Measurements from ENCODE around the gene HTRA3.
"Not testable (repeated sequence)": the region's sequence is repeated elsewhere in the genome, so short reads cannot be mapped to it uniquely, and the experiment has no call there.

HTRA3 gene

DNA sequence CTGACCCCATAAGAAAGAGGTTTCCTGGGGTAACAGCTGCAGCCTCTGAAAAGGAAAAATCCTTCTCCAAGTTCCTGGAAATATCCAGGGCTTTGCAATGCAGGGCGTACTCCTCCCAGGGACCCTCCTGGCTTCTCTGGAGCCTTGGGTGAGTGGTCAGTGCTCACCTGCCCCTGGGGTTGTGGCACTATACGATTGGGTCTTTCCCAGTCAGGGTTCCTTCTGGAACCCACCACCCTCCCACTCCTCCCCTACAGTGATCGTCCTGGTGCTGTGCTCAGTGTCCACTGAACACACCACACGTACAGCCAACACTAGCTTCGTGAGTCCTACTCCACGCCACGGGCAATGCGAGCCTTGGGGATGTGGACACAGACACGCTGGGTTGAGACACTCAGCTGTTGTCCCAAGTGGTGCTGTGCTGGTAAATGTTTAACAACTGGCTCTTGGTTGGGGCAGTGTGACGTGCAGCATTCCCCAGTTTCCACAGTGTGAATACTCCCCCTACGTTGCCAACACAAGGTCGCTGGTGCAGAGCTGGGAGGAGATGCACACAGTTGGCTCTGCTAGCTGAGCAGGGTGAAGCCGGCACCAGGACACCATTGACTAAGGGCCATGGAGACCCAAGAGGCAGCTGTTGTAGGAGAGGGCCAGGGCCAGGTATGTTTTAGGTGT, 65.4 kb downstream of the HTRA3 start:
- TF ChIP-seq, protein P1, sequence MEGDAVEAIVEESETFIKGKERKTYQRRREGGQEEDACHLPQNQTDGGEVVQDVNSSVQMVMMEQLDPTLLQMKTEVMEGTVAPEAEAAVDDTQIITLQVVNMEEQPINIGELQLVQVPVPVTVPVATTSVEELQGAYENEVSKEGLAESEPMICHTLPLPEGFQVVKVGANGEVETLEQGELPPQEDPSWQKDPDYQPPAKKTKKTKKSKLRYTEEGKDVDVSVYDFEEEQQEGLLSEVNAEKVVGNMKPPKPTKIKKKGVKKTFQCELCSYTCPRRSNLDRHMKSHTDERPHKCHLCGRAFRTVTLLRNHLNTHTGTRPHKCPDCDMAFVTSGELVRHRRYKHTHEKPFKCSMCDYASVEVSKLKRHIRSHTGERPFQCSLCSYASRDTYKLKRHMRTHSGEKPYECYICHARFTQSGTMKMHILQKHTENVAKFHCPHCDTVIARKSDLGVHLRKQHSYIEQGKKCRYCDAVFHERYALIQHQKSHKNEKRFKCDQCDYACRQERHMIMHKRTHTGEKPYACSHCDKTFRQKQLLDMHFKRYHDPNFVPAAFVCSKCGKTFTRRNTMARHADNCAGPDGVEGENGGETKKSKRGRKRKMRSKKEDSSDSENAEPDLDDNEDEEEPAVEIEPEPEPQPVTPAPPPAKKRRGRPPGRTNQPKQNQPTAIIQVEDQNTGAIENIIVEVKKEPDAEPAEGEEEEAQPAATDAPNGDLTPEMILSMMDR (IDR thresholded peaks at IDR 0.05; ENCODE audit: extremely low read depth, missing control alignments) = no peak

DNA sequence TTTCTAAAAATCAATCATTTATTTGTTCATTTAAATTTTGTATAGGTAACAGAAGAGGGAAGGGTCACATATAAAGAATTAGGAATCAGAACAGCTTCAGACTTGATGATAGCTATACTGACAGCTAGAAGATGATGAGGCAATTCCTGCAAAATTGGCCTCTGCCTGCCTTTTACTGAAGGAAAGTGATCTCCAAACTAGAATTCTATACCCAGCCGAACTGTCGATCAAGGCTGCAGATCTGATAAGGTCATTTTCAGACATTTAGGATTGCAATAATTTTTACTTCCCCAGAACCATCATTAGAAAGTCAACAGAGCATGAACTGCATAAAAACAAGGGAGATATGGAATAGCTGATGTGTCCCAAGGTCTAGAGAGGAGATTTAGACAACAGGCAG, 66.3 kb downstream of the HTRA3 start:
- TF ChIP-seq, protein P1 (IDR thresholded peaks at IDR 0.05; ENCODE audit: extremely low read depth, missing control alignments) = no peak
- DNase-seq (ENCODE audit: low spot score) = no peak

More for the DNA sequence above, 65.4 kb downstream of the HTRA3 start:
- DNase-seq (ENCODE audit: low spot score) = no peak

DNA sequence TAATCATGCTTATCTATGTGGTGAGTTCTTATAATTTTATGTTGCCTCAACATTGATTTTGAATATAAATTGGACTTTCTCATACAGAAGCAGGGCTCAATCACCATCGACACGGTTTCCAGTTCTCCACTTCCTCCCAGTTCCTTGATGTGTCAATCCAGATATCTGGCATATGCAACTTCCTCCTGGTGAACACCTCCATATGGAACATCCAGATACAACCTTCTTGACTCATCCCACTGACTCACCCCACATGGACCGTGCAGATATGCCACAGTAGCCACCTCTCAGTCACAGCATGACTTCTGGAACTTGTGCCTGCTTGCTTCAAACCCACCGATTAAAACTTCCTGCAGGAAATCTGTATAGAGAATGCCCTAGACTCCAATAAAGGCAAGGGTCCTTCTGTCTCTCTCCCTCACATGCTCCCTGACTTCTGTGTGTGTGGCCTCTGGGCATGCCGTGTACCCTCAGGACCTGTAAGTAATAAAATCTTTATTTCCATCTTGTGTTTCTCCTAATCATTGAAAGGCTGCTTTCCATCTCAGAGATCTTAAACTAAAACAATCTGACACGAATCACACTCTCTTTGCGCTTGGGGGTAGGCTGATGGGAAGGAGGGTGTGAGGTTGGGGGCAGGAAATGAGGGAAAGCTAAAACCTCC, 67.0 kb downstream of the HTRA3 start:
- TF ChIP-seq, protein P1 (IDR thresholded peaks at IDR 0.05; ENCODE audit: extremely low read depth, missing control alignments) = no peak
- DNase-seq (ENCODE audit: low spot score) = no peak

DNA sequence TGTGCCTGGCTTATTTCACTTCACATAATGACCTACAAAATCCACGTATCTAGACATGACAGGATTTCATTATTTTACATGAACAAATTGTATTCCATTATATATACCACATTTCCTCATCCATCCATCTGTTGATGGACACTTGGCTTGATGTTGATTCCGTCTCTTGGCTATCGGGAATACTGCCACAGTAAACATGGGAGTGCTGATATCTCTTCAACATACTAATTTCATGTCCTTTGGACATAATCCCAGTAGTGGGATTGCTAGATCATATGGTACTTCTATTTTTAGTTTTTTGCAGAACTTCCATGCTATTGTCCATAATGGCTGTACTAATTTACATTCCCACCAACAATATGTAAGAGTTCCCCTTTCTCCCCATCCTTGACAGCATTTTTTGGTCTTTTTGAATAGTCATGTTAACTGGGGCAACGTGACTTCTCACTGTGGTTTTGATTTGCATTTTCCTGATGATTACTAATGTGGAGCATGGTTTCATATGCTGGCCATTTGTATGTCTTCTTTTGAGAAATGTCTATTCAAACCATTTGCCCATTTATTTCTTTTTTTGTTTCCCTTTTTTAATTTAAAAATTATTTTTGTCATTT, 68.9 kb downstream of the HTRA3 start:
- TF ChIP-seq, protein P1 (IDR thresholded peaks at IDR 0.05; ENCODE audit: extremely low read depth, missing control alignments) = no peak
- DNase-seq (ENCODE audit: low spot score) = no peak

DNA sequence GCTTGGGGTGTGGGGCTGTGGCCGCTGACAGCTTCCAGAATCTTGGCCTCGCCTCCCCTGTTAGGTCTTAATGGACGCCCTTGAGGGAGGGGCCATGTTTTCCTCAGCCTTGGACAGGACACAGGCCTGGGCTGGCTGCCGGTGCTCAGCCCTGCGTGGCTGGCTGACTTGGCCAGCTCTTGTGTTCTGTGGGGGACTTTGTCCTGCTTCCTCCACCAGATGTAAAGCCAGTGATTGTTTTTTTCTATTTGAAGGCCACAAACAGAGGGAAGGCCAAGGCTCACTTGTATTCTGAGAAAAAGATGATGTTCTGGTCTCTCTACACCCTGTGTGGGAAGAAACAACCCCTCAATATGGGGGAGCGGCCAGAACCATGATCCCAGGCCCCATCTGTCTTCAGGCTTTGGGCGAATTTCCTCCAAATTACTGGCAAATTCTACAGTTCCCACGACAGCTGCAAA, 71.3 kb downstream of the HTRA3 start:
- TF ChIP-seq, protein P1 (IDR thresholded peaks at IDR 0.05; ENCODE audit: extremely low read depth, missing control alignments) = no peak
- DNase-seq (ENCODE audit: low spot score) = no peak

DNA sequence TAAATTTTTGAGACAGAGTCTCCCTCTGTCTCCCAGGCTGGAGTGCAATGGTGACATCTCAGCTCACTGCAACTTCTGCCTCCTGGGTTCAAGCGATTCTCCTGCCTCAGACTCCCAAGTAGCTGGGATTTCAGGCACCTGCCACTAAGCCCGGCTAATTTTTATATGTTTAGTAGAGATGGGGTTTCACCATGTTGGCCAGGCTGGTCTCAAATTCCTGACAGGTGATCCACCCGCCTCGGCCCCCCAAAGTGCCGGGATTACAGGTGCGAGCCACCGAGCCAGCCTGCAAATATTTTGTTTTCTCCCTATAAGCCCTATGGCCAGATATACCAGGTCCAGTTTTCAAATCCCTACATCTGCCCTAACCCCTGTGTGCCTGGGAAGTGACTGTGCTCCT, 71.7 kb downstream of the HTRA3 start:
- not testable (repeated sequence) for DNase-seq (ENCODE audit: low spot score)

DNA sequence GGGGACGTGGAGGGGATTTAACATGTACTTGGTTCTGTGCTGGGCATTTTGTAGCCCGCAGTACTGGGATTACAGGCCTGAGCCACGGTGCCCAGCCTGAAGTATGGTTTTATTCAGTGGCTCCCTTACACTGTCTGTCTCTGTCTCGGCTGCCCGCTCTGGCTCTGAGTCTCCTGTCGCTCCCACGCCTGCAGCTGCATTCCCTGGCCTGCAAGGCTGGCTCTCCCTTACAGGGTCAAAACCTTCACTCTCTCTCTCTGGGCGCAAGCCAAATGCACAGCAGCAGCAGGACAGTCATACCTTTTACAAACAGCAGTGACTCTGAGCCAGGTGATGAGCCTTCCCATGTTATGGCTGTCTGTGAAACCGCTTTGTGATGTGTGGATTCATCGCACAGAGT, 72.1 kb downstream of the HTRA3 start:
- TF ChIP-seq, protein P1 (IDR thresholded peaks at IDR 0.05; ENCODE audit: extremely low read depth, missing control alignments) = no peak
- DNase-seq (ENCODE audit: low spot score) = no peak

Measured in GM20000 (cell line).